HG03064 (cell line): ENCODE results near the gene FER.

Experiments used
- ATAC-seq: cut with Tn5 transposase; IDR thresholded peaks from one replicate; pipeline ENCODE4 v1.9.1; 2021; ENCODE audit warnings: low read depth; ENCODE audit not compliant: unreplicated experiment

FER gene

GRCh38 chr5:109164001-109164400, 416.3 kb downstream of the FER start:
- ATAC-seq = no peak

- no peak for ATAC-seq
Observed at GRCh38 chr5:109167586-109167985, 419.9 kb downstream of the FER start.

- ATAC-seq = no peak
Observed at GRCh38 chr5:109168151-109168550, 420.5 kb downstream of the FER start.

- ATAC-seq = peak; percentile 8
Observed at GRCh38 chr5:109170629-109171350, 423.1 kb downstream of the FER start.

- ATAC-seq = peak; percentile 79
Observed at GRCh38 chr5:109171437-109172073, 423.9 kb downstream of the FER start.

- no peak for ATAC-seq
Observed at GRCh38 chr5:109173036-109173794, 425.5 kb downstream of the FER start.

GRCh38 chr5:109177227-109177626, 429.5 kb downstream of the FER start:
- ATAC-seq = no peak

- no peak for ATAC-seq
Observed at GRCh38 chr5:109177782-109178181, 430.1 kb downstream of the FER start.

GRCh38 chr5:109180668-109181067, 433.0 kb downstream of the FER start:
- no peak for ATAC-seq

- ATAC-seq = no peak
Observed at GRCh38 chr5:109186759-109187158, 439.1 kb downstream of the FER start.

GRCh38 chr5:109191153-109191558, 443.5 kb downstream of the FER start:
- ATAC-seq = no peak

GRCh38 chr5:109192027-109192426, 444.3 kb downstream of the FER start:
- no peak for ATAC-seq

GRCh38 chr5:109192555-109193281, 445.0 kb downstream of the FER start:
- no peak for ATAC-seq

- no peak for ATAC-seq
Observed at GRCh38 chr5:109195667-109196066, 448.0 kb downstream of the FER start.

- no peak for ATAC-seq
Observed at GRCh38 chr5:109196087-109196822, 448.6 kb downstream of the FER start.

GRCh38 chr5:109196823-109197160, 449.1 kb downstream of the FER start:
- no peak for ATAC-seq

GRCh38 chr5:109199289-109199688, 451.6 kb downstream of the FER start:
- ATAC-seq = no peak

- no peak for ATAC-seq
Observed at GRCh38 chr5:109199799-109200620, 452.3 kb downstream of the FER start.

GRCh38 chr5:109215040-109215439, 467.3 kb downstream of the FER start:
- ATAC-seq = no peak

- no peak for ATAC-seq
Observed at GRCh38 chr5:109218818-109219217, 471.1 kb downstream of the FER start.
